ENCODE measurements around the gene EYA2. TPM values are rescaled to one million over a fixed set of nuclear protein-coding genes. Genes with fewer than 3 reads are reported as not detected.

Gene EYA2
- total RNA-seq, 1 experiment from 2014 or later = 0.25 TPM

DNA sequence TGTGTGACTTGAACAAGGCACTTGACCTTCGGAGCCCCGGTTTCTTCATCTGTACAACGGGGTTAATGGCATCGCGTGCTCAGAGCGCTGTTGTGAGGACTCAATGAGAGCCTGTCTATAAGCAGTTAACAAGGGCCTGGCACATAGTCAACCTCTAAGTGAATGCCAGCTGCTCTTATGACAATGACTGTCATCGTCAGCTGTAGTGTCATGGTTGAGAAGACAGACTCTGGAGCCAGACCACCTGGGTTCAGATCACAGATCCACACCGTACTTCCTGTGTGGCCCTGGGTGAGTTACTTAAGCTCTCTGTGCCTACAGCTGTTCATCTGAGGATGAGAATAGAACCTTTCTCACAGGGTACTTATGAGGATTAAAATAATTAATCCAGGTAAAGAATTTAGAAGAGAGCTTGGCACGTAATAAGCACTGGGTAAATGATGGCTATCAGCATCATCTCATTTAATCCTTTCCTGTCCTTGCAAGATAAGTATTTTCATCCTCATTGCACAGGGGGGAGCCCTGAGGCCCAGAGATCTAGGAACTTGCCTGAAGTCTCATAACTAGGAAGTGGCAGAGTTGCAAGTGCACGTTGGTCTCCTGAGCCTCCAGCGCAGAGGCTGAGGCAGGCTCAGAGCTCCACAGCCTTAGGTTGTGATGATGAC is 105.3 kb downstream of the EYA2 start:
- Mint-ChIP-seq H3K27me3 (ENCODE audit: insufficient read depth, unreplicated experiment) (peaks cover 34% of the 10 kb centered on the region), H3K9me3 (ENCODE audit: unreplicated experiment) (peaks cover 13% of the 10 kb centered on the region), H3K4me1 (ENCODE audit: low read depth, unreplicated experiment) (peaks cover 10% of the 10 kb centered on the region), H3K27ac (ENCODE audit: unreplicated experiment) (no peak overlapping the region), H3K36me3 (ENCODE audit: insufficient read depth, unreplicated experiment) (no peaks in the 10 kb centered on the region), H3K4me3 (ENCODE audit: unreplicated experiment) (no peak overlapping the region)
- no TSS peak for BruUV-seq (replicated peaks)
- Histone ChIP-seq H3K4me3 (ENCODE audit: low read depth, low read length) (no peak overlapping the region), H3K9me3 (no peaks in the 10 kb centered on the region), H3K27me3 (replicated peaks; ENCODE audit: control insufficient read depth, insufficient read depth, low read length) (peaks cover 2% of the 10 kb centered on the region), H3K4me1 (no peaks in the 10 kb centered on the region), H3K36me3 (ENCODE audit: control insufficient read depth, insufficient read depth, low read length) (no peaks in the 10 kb centered on the region)
- CTCF ChIA-PET = no interaction called here
- POLR2A ChIA-PET = no interaction called here
- intact Hi-C loops (cut with micrococcal nuclease; ENCODE audit: unreplicated experiment) = no loop called here
- TF ChIP-seq, protein P1, sequence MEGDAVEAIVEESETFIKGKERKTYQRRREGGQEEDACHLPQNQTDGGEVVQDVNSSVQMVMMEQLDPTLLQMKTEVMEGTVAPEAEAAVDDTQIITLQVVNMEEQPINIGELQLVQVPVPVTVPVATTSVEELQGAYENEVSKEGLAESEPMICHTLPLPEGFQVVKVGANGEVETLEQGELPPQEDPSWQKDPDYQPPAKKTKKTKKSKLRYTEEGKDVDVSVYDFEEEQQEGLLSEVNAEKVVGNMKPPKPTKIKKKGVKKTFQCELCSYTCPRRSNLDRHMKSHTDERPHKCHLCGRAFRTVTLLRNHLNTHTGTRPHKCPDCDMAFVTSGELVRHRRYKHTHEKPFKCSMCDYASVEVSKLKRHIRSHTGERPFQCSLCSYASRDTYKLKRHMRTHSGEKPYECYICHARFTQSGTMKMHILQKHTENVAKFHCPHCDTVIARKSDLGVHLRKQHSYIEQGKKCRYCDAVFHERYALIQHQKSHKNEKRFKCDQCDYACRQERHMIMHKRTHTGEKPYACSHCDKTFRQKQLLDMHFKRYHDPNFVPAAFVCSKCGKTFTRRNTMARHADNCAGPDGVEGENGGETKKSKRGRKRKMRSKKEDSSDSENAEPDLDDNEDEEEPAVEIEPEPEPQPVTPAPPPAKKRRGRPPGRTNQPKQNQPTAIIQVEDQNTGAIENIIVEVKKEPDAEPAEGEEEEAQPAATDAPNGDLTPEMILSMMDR (IDR thresholded peaks at IDR 0.05; ENCODE audit: insufficient read depth in 1 of 2, low read depth in 1 of 2, low read length in 1 of 2, severe bottlenecking in 1 of 2, unreplicated experiment in 1 of 2) = no peak
- DNase-seq = no peak

DNA sequence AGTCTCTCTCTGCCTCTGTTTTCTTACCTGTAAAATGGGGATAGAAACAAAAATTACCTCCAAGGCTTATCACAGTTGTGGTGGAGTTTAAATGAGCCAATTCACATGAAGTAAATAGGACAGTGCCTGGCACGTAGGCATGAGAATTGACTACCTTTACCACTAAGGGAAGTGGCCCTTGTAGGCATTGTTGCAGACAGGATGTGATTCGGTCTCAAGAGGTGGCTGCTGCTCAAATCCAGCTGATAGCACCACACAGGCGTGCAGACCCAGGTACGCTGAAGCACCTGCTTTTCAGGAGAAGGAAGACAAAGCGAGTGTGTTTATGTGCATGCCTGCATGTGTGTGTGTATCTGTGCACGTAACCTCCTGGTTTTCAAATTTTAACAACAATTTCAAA is 108.6 kb downstream of the EYA2 start:
- peaks cover 9% of the 10 kb centered on the region for H3K4me1 Mint-ChIP-seq (ENCODE audit: low read depth, unreplicated experiment)
- BruUV-seq (replicated peaks) = no TSS peak
- H3K36me3 Mint-ChIP-seq (ENCODE audit: insufficient read depth, unreplicated experiment) = no peaks in the 10 kb centered on the region
- no peak overlapping the region for H3K4me3 ChIP-seq (ENCODE audit: low read depth, low read length)
- H3K27me3 Mint-ChIP-seq (ENCODE audit: insufficient read depth, unreplicated experiment) = peaks cover 30% of the 10 kb centered on the region
- no peaks in the 10 kb centered on the region for H3K9me3 ChIP-seq
- peaks cover 13% of the 10 kb centered on the region for H3K9me3 Mint-ChIP-seq (ENCODE audit: unreplicated experiment)
- TF ChIP-seq, protein P1 (IDR thresholded peaks at IDR 0.05; ENCODE audit: insufficient read depth in 1 of 2, low read depth in 1 of 2, low read length in 1 of 2, severe bottlenecking in 1 of 2, unreplicated experiment in 1 of 2) = no peak
- H3K4me3 Mint-ChIP-seq (ENCODE audit: unreplicated experiment) = no peak overlapping the region
- H3K27ac Mint-ChIP-seq (ENCODE audit: unreplicated experiment) = no peak overlapping the region
- POLR2A ChIA-PET = no interaction called here
- H3K4me1 ChIP-seq = no peaks in the 10 kb centered on the region
- intact Hi-C loops (cut with micrococcal nuclease; ENCODE audit: unreplicated experiment) = no loop called here
- H3K36me3 ChIP-seq (ENCODE audit: control insufficient read depth, insufficient read depth, low read length) = no peaks in the 10 kb centered on the region
- CTCF ChIA-PET = no interaction called here
- H3K27me3 ChIP-seq (replicated peaks; ENCODE audit: control insufficient read depth, insufficient read depth, low read length) = no peaks in the 10 kb centered on the region; the same call in none of the 2 replicates
- DNase-seq = no peak

GRCh38 chr20:47004179-47004578 is 109.5 kb downstream of the EYA2 start:
- Mint-ChIP-seq H3K27me3 (ENCODE audit: insufficient read depth, unreplicated experiment) (peaks cover 24% of the 10 kb centered on the region), H3K4me1 (ENCODE audit: low read depth, unreplicated experiment) (no peaks in the 10 kb centered on the region), H3K4me3 (ENCODE audit: unreplicated experiment) (no peak overlapping the region), H3K36me3 (ENCODE audit: insufficient read depth, unreplicated experiment) (no peaks in the 10 kb centered on the region), H3K9me3 (ENCODE audit: unreplicated experiment) (peaks cover 13% of the 10 kb centered on the region), H3K27ac (ENCODE audit: unreplicated experiment) (no peak overlapping the region)
- intact Hi-C loops (cut with micrococcal nuclease; ENCODE audit: unreplicated experiment) = no loop called here
- ChIA-PET CTCF (no interaction called here), POLR2A (interaction anchor here (0.6 kb wide), 1 partner anchor 180 kb away, joined by 3 read pairs; no protein-coding TSS in a partner anchor)
- Histone ChIP-seq H3K4me1 (no peaks in the 10 kb centered on the region), H3K27me3 (replicated peaks; ENCODE audit: control insufficient read depth, insufficient read depth, low read length) (no peaks in the 10 kb centered on the region; the same call in 1 of the 2 replicates), H3K4me3 (ENCODE audit: low read depth, low read length) (no peak overlapping the region), H3K9me3 (no peaks in the 10 kb centered on the region), H3K36me3 (ENCODE audit: control insufficient read depth, insufficient read depth, low read length) (no peaks in the 10 kb centered on the region)
- no peak for DNase-seq
- BruUV-seq (replicated peaks) = no TSS peak
- TF ChIP-seq, protein P1 (IDR thresholded peaks at IDR 0.05; ENCODE audit: insufficient read depth in 1 of 2, low read depth in 1 of 2, low read length in 1 of 2, severe bottlenecking in 1 of 2, unreplicated experiment in 1 of 2) = no peak

Data from Caco-2 (cell line).